Stimulated activated CD8-positive, alpha-beta memory T cell treated with anti-CD3 and anti-CD28 coated beads, Interleukin-15, amount 100 ng/mL, for 1 hour (primary cell): ENCODE data around the gene CIAPIN1.
A peak's percentile ranks its signal among the peaks of the same experiment; 100 is the strongest.

Source experiments
- DNase-seq: peaks from one replicate; pipeline ENCODE4 v3.0.0-alpha.2; 2020; ENCODE audit warnings: low read depth

CIAPIN1 gene

DNA sequence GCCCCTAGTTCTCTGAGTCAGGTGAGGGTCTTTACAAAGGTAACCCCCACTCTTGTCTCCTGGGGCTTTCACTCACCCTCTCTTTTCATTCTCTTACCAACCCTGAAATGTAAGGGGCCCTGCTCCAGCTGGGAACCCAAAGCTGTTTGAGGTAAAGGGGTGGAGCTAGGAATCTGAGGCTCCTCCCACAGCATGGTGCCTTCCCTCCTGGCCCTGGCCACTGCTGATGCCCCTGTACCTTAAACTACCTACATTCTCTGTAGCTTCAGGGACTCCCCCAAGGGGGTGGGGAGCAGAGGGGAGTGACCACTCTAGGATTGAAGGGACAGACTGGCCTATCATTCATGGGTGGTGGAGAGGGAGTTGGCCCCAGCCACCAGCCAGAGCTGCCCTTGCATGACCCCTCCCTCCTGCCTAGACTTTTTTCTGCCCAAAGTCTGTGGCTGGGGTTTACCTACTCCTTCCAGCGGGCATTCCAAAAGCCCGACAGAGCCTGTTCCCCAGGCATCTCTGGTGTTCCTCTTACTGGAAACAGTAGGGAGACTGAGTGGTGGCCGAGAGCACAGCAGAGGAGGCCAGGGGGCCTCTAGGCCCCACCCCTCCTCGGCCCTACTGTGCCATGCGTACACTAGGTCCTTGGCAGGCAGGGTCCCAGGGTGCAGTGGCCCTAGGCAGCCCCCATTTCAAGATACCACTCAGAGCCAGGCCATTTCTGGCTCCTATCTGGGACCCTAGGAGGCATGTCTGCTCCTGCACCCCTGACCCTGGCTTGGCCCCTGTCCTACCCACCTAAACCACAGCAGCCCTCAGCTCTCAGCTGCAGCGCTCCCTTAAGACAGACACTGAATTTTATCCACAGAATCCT is 29.6 kb upstream of the CIAPIN1 start:
- DNase-seq, result no peak

DNA sequence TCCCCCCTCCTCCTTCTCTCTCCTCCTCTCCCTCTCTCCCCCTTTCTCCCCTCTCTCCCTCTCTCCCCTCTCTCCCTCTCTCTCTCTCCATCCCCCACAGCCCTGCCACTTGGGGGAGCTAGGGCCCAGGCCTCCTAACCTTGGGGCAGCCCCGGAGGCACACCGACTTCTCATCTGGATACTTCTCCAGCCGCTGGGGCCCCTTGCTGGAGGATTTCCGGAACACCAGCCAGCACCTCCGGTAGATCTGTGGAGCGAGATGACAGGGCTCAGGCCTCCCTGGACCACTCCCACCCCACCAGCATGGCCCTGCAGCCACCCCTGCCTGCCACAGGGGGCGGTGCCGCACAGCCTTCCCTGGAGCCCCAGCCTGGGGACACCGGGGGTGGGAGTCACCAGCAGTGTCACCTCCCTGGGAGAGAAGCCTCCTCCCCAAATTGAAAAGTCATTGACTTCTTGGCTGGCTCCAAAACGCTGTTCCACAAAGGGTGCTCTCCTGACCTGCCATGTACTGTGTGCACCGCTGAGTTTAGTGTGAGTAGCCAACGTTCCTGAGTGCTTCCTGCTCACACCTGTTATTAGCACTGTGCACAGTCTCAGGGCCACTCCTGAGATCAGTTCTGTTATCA is 28.6 kb upstream of the CIAPIN1 start:
- DNase-seq, result peak; percentile 26

DNA sequence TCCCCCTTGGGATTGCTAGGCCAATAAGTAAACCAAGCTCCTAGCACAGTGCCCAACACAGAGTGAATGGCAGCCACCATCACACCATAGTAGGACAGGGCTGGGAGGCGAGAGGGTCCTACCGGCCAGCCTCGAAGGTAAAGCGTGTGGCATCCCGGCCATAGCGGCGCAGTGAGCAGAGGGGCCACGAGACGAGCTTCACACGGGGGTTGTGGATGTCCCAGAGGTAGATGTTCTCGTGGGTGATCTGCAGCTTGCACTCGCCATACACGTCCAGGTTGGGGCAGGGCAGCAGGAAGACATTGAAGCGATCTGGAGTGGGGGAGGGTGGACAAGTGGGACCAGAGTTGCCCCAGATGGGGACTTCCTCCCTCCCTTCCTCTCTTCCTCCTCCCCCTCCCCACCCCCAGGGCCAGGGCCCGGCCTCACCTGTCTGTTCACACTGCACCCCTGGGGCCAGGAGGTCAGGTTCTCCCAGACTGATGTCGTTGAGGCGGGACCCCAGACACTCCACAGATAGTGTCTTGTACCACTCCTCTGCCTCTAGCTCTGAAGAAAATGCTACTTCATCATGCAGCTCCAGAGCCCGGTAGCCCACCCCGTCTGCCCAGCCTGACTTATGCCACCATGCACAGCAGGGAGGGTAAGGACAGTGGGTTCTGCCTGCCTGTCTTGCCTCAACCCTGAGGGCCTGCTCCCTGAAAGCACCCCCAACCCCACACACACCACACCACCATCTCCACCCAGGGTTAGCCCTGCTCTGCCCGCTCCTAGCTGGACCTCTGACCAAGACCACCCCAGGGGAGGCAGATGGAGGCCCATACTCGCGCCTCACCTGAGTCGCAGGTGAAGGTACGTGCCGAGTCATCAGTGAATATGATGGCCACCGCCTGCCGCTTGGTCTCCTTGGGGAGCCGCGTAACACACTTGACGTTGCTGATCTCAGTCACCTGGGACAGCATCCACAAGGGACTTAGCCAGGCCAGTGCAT is 27.8 kb upstream of the CIAPIN1 start:
- no peak for DNase-seq

DNA sequence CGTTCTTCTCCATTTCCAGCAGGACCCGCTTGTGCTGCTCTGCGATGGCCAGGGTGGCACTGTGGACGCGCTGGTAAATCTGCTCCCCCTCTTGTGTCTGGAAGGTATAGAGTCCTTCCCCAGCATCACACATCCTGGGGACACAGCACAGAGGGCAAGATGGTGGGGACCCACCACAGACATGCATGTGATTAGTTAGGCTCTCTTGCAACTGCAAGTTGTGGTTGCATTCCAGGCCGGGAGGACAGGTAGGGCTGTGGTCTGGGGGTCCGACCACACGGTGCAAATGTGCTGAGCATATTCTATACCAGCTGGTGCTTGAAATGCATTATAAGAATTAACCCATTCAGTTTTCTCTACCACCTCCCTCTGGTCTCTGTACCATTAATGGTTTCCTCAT is 26.7 kb upstream of the CIAPIN1 start:
- DNase-seq, result no peak

DNA sequence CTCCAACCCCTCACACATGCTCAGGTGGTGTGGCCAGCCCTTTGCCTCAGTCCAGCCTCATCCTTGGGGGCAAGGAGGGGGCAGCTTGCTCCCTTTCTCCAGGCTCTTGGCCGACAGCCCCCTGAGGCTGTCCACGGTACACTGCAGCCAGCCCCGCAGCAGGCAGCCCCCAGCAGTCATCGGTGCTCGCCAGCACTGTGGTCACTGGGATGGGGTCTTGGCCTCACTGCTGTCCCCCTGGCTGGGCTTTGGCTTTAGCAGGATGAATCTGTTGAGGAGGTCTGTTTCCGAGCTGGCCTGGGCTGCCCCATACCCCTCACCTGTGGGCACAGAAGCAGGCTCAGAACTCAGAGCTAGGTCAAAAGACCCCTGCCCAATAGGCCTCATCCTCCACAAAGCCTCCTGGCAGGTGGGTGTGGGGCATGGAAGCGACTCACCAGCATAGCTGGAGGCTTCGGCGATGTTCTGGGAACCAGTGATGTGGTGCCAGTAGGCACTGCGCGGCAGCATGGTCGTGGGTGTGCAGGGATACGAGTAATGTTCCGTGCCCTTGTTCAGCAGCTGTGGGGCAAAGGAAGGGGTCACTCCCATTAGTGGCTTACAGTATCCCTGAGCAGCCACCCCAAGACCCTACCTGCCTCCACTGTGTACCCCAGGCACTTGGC is 26.1 kb upstream of the CIAPIN1 start:
- DNase-seq, result no peak

DNA sequence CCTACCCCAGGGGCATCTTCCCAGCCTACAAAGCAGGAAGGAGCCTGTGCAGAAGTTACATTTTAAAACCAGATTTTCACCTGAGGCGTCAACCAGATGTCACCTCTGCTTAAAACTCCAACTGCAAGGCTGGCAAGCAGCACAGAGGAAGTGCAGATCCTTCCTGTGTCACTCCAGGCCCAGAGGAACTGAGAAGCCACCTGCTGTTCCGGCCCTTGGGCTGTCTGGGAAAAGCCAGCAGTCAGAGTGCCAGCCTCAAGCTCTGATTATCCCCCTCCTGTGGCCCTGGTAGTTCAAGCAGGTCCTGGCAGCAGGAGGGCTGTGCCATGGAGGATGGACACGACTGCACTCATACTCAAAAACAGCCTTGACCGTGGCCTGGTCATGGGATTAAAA is 25.5 kb upstream of the CIAPIN1 start:
- DNase-seq, result no peak

DNA sequence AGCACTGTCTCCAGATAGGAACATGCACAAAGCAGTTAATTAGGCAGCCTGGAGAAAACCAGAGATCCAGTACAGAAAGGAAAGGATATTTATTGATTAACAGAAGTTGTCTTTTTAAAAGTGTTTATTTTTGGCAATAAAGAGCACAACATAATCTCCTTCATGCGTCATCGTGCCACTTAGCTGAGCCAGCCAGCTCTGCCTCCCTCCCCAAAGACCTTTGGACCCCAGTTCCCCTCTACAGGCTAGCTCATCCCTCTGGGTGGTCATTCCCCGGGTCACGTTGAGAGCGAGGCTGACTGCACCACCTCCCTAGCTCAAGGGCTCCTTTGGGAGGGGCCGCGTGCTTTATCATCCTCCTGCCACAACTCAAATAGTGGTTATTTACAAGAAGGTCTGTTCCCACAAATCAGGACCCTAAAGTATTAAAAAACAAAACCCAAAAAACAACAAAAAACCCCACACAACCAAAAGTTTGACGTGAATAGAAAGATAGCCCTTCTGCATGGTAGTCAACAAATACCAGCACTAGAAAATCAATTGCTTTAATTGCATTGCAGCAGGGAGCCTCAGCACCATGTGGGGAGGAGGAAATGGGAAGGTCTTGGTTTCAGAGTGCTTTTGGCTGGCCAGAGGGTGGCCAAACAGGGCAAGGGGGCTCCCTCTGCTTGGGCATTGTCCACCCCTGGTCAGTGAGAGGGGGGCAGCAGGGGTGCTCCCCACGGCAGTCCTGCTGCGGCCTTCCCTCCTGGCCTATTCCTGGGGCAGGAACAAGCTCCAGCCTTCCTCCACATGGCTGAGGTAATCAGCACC is 24.9 kb upstream of the CIAPIN1 start:
- no peak for DNase-seq

DNA sequence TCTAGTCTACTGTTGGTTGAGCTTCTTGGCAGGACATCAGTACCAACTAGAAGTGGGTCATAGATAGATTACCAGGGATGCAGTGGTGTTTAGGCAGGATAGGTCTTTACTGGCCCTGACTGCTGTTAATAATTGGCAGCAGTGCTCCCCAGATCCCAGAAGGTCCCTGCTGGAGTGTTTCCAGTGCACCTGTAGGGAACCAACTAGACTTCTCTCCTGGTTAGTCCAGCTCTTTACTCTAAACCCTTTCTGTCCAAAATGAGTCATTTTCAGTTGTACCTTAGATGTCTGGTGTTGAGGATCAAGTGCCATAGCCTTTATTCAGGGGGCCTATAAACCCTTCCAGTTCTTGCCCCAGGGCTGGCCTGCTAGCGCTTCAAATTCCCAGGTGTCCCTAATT is 24.0 kb upstream of the CIAPIN1 start:
- DNase-seq, result no peak

DNA sequence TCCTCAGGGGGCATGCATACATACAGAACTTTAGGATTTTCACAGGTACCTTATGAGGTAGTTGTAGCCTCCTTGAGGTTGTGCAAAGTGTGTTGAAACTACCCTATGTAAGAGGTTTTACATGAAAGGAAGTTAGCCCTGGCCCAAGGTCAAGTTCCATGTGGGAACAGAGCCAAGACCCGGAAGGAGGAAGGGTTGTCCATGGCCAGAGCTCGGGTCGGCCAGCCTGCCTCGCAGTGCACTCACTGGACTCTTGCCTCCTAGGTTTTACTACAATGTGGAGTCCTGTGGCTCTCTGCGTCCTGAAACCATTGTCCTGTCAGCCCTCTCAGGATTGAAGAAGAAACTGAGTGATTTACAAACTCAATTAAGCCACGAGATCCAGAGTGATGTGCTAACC is 23.5 kb upstream of the CIAPIN1 start:
- DNase-seq, result no peak

DNA sequence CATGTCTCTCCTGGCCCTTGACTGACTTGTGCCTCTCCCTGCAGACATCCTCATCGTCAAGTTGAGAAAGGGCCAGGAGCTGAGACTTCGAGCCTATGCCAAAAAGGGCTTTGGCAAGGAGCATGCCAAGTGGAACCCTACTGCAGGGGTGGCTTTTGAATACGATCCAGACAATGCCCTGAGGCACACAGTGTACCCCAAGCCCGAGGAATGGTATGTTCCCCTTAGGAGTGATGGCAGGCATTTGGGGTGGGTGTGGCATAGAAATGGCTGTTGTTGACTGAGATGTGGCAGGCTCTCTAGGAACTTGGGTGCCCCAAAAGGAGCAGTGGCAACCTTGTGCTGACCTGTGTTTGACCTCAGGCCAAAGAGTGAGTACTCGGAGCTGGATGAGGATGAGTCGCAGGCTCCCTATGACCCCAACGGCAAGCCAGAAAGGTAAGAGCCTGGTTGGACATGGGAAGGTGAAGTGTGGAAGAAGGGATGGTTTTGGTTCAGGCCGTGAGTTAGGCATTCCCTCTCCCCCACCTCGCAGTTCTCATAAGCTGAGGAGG is 22.8 kb upstream of the CIAPIN1 start:
- no peak for DNase-seq

DNA sequence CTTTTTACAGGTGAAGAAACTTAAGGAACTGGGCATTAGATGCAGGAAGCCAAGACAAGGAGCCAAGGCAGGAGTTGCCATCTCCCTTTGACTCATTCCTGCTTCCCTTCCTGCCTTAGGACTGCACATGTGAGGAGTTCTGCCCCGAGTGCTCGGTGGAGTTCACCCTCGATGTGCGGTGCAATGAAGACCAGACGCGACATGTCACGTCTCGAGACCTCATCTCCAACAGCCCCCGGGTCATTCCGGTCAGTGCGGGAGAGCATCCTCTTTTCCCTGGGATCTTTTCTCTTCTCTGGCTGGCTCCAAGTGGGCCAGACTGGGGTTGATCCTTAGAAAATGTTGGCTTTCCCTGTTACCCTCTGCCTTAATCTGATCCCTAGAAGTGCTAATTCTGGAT is 21.9 kb upstream of the CIAPIN1 start:
- DNase-seq, result no peak

DNA sequence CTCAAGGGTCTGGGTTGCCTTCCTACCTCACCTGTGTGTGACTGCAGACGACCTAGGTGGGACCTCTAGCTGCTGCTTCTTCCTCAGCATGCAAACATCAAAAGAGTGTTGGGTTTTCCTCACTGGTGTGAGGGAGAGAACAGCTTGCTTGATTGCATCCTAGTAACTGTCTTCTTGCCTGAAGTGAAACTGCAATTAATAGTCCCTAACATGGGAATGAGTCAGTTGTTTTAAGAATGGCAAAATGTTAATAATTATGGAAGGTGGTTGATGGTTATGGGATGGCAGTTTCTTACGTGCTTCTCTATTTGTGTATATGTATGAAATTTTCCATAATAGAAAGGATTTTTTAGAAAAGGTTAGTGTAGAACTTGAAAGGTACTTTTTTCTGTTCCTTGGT is 21.2 kb upstream of the CIAPIN1 start:
- DNase-seq, result no peak

DNA sequence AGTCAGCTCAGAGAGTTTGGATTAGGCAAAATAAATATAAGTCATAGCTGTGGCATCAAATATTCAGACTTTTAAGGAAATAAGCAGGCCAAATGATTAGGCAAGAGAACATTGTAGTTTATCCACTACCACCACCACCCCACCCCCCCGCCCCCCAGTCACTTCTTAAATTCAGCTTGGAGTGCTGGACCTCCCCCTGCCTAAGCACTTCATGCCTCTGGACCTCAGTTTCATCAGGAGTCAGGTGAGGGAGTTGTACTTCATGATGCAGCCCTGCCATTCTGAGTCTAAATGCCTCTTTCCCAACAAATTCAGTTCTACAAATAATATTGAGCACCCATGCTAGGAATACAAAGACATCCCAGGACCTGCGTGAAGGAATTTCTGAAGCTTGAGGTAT is 17.3 kb upstream of the CIAPIN1 start:
- no peak for DNase-seq

DNA sequence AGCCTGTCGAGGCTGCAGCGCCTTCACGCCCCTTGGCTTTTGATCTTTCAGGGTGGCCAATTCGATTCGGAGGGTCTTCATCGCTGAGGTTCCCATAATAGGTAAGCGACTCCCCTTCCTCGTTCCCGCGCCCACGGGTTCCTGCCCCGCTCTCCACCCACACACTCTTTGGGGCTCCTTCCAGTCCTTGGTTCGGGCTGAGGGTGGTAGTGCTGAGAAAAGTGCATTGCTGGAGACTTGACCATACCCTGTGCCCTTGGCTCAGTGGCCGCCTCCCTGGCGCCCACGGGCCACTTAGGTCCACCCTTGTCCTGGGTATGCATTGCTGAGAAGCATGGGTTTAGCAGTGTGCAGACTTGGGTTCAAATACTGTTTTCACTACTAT is 15.8 kb upstream of the CIAPIN1 start:
- no peak for DNase-seq

DNA sequence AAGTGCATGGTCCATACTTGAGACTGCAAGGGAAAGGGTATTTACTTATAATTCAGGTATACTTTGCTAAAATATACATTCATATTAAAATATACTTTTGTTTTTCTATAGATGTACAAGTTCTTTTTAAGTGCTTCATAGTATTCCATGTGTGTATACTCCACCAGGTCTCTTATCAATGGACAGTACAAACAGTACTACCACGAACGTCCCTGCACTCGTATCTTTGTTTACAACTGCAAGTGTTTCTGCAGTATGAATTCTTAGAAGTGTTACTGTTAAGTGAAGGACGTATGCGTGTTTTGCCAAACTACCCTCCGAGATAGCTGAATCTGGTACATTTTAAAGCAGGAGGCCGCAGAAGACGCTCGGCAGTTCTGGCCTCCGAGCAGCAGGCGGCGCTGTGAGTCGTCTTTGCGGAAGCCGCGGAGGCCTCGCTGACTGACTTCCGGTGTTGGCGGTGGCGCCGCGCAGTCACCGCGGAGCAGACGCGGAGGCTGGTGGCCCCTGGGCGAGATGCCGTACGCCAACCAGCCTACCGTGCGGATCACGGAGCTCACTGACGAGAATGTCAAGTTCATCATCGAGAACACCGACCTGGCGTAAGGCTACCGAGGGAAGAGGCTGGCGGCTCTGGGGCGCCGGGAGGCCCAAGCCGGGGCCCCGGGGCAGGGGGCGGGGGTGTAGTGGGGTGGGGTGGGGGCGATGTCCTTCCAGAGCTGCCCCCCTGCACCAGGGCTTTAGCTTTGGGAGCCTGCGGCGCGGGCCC is 15.2 kb upstream of the CIAPIN1 start, which contains the start of gene POLR2C:
Gene POLR2C (plus strand): TSS at position 471 of the 769 bp plus-strand sequence. CDS start 46 bp downstream, at position 517.
- DNase-seq, result peak; percentile 91

DNA sequence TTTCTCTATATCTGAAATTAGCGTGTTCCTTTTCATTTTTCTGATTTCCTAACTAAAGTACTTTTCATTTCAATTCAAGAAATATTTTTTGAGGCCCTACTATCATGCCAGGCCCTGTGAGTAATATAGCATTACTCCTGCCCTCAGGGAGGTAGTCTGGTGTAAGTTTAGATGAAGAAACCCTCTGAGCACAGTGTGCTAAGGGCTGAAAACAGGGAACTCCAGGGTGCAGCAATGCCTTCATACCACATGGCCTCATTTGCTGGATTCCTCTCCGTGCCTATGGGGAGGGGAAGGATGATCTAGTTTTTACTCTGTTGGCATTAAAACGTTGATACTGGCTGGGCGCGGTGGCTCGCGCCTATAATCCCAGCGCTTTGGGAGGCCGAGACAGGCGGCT is 4.8 kb upstream of the CIAPIN1 start:
- DNase-seq, result no peak

DNA sequence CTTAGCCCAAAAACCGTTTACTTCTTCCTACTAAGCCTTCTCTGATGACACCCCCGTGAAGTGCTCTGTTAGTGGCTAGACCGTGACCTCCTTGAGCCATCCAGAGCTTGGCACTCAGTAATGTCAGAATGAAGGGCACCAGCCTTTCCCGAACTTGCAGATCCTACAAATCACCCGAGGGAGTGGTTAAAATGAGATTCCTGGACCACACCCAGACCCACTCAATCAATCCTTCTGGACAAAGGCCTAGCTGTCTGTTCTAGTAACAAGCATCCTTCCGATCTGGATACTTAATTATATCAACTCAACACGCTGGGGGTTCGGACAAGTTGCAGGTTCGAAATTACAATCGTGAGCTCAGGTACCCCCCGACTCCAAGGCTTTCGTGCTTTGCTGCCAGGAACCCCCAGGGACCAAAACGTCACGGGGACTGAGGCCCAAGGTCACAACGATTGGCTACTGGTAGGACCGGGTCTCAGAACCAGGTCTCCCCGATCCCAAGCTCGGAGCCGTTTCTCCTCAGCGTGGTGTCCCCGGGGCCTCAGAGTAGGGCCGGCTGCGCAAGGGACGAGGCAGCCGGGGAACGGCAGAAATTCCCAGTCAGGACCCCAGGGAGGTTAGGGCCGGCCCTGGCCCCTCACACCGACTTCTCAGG is 527 bp downstream of the CIAPIN1 start:
- no peak for DNase-seq

DNA sequence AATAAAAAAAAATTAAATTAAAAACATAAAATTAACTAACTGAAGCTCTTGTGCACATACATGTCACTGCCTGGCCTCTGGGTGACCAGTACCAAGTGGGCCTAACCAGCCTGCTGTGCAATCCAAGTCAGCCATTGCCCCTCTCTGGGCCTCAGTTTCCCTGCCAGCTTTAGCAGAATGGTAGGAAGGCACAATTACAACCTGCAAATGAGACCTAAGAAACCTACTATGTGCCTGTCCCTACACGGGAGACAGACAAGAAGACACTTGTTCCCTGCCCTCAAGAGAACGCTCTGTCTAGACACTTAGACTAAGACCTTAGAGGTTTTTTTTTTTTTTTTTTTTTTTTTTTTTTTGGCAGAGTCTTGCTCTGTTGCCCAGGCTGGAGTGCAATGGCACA is 1.7 kb downstream of the CIAPIN1 start:
- no peak for DNase-seq

DNA sequence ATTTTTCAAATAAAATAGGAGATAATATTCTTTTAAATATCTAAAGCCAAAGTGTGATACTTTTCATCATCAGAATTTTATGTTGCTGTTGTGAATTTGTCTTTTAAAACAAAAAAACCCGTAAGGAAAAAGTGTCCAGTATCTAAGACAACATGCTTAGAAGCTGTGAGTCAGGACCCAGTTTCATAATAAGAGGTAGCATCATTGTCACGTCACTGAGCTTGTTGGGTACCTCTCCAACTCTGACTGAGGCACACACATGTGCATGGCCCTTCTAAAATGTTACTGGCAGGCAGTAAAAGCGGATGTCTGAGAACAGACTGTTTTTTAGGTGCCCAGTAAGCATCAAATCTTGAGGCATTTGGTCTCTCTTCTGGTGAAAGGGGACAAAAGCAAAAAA is 2.5 kb downstream of the CIAPIN1 start:
- no peak for DNase-seq
